DND-41 (cell line): ENCODE measurements around the gene LACTBL1.
"Not testable (repeated sequence)": the region's sequence is repeated elsewhere in the genome, so short reads cannot be mapped to it uniquely, and the experiment has no call there.

ENCODE experiments used
- ATAC-seq: fragments of 200-7000 bp; cut with Tn5 transposase; 3 replicates; pipeline ENCODE4 v1.9.1; 2021; ENCODE audit warnings: low read depth; ENCODE audit not compliant: insufficient read depth
- DNase-seq: peaks from one replicate; pipeline ENCODE4 v3.0.0-alpha.2; 2020
- H2AFZ ChIP-seq: 2 replicates; pipeline ENCODE4 v1.6.0; 2012; ENCODE audit warnings: low read depth, low read length
- H3K27ac ChIP-seq: 2 replicates; pipeline ENCODE4 v1.5.1; 2012; ENCODE audit warnings: low read length, inconsistent platforms
- H3K27me3 ChIP-seq: fragments of 200-600 bp; sonication (generic); 2 replicates; pipeline ENCODE4 v1.6.0; 2012; ENCODE audit warnings: low read length, mild to moderate bottlenecking, inconsistent platforms; ENCODE audit not compliant: insufficient read depth, poor library complexity
- H3K36me3 ChIP-seq: 2 replicates; pipeline ENCODE4 v1.5.1; 2012; ENCODE audit warnings: low read length, inconsistent platforms; ENCODE audit not compliant: insufficient read depth
- H3K4me1 ChIP-seq: 2 replicates; pipeline ENCODE4 v1.5.1; 2012; ENCODE audit warnings: mild to moderate bottlenecking, low read length; ENCODE audit not compliant: insufficient read depth
- H3K4me2 ChIP-seq: 2 replicates; pipeline ENCODE4 v1.6.0; 2012; ENCODE audit warnings: mild to moderate bottlenecking, moderate library complexity, low read length, inconsistent platforms; ENCODE audit not compliant: insufficient read depth
- H3K4me3 ChIP-seq, 2 experiments: fragments of 200-600 bp in 1 of 2; shearing (Covaris generic) in 1 of 2; 2 replicates each; pipeline ENCODE4 v1.5.1; 2012 to 2016; ENCODE audit warnings: inconsistent platforms in 2 of 2, low read length in 2 of 2, mild to moderate bottlenecking in 2 of 2, low read depth in 1 of 2, moderate library complexity in 1 of 2
- H3K79me2 ChIP-seq: 2 replicates; pipeline ENCODE4 v1.6.0; 2012; ENCODE audit warnings: low read length, inconsistent platforms; ENCODE audit not compliant: insufficient read depth
- H3K9ac ChIP-seq: 2 replicates; pipeline ENCODE4 v1.6.0; 2012; ENCODE audit warnings: low read depth, mild to moderate bottlenecking, inconsistent platforms, low read length, moderate library complexity
- H3K9me3 ChIP-seq: 2 replicates; pipeline ENCODE4 v1.5.1; 2012; ENCODE audit warnings: low read length, moderate library complexity, mild to moderate bottlenecking, inconsistent platforms; ENCODE audit not compliant: insufficient read depth, severe bottlenecking
- H4K20me1 ChIP-seq: 2 replicates; pipeline ENCODE4 v1.6.0; 2012; ENCODE audit warnings: low read length; ENCODE audit not compliant: insufficient read depth
- CTCF ChIP-seq: IDR thresholded peaks from 2 replicates; pipeline ENCODE4 v1.5.1; 2012; ENCODE audit warnings: borderline replicate concordance, low read length, moderate library complexity, mild to moderate bottlenecking; ENCODE audit not compliant: poor library complexity, severe bottlenecking; ENCODE audit errors: extremely low read depth
- EZH2 ChIP-seq: IDR thresholded peaks from 3 replicates; pipeline ENCODE4 v1.6.1; 2012; ENCODE audit warnings: borderline replicate concordance, low read depth, mild to moderate bottlenecking, moderate library complexity, low read length, inconsistent platforms; ENCODE audit not compliant: severe bottlenecking

Gene LACTBL1

GRCh38 chr1:22952694-22953056 lies 20.0 kb downstream of the LACTBL1 start:
- no peak for ATAC-seq
- H3K36me3 ChIP-seq = no peaks in the 10 kb centered on the region
- no peaks in the 10 kb centered on the region for H3K4me1 ChIP-seq
- H3K27me3 ChIP-seq = peaks cover 3% of the 10 kb centered on the region
- H3K4me2 ChIP-seq = no peak overlapping the region
- no peaks in the 10 kb centered on the region for H3K79me2 ChIP-seq
- no peaks in the 10 kb centered on the region for H3K9me3 ChIP-seq
- no peak overlapping the region for H3K27ac ChIP-seq
- no peak overlapping the region for H3K9ac ChIP-seq
- DNase-seq = no peak
- H4K20me1 ChIP-seq = no peaks in the 10 kb centered on the region
- H3K4me3 ChIP-seq = no peak overlapping the region
- H2AFZ ChIP-seq = no peak overlapping the region
- no peak for TF ChIP-seq CTCF
- no peak for TF ChIP-seq EZH2

- Histone ChIP-seq H3K27me3 (no peaks in the 10 kb centered on the region), H3K9me3 (no peaks in the 10 kb centered on the region), H3K27ac (no peak overlapping the region), H3K9ac (no peak overlapping the region), H3K36me3 (no peaks in the 10 kb centered on the region), H2AFZ (no peak overlapping the region), H3K4me2 (no peak overlapping the region), H3K4me1 (no peaks in the 10 kb centered on the region), H3K4me3 (no peak overlapping the region), H4K20me1 (no peaks in the 10 kb centered on the region), H3K79me2 (no peaks in the 10 kb centered on the region)
- TF ChIP-seq CTCF (no peak), EZH2 (no peak)
- ATAC-seq = no peak
- DNase-seq = no peak
These were observed 20.9 kb downstream of the LACTBL1 start for GRCh38 chr1:22951796-22952195.

- DNase-seq (no peak), ATAC-seq (no peak)
- Histone ChIP-seq H3K4me2 (no peak overlapping the region), H4K20me1 (no peaks in the 10 kb centered on the region), H2AFZ (no peak overlapping the region), H3K4me1 (no peaks in the 10 kb centered on the region), H3K27me3 (no peaks in the 10 kb centered on the region), H3K9ac (no peak overlapping the region), H3K79me2 (no peaks in the 10 kb centered on the region), H3K36me3 (no peaks in the 10 kb centered on the region), H3K27ac (no peak overlapping the region), H3K4me3 (no peak overlapping the region), H3K9me3 (no peaks in the 10 kb centered on the region)
- TF ChIP-seq CTCF (no peak), EZH2 (no peak)
These were observed 22.8 kb downstream of the LACTBL1 start for GRCh38 chr1:22949822-22950331.

- not testable (repeated sequence) for H2AFZ ChIP-seq
These were observed 27.5 kb downstream of the LACTBL1 start for GRCh38 chr1:22945171-22945570.

More at GRCh38 chr1:22945171-22945570, 27.5 kb downstream of the LACTBL1 start:
- not testable (repeated sequence) for H3K27me3 ChIP-seq, H3K27ac ChIP-seq, H3K4me3 ChIP-seq, H3K79me2 ChIP-seq, H3K9me3 ChIP-seq, H3K4me2 ChIP-seq, H3K36me3 ChIP-seq, DNase-seq, H3K9ac ChIP-seq, H4K20me1 ChIP-seq, ATAC-seq, H3K4me1 ChIP-seq
